ENCODE measurements around the gene HUS1.

DNA sequence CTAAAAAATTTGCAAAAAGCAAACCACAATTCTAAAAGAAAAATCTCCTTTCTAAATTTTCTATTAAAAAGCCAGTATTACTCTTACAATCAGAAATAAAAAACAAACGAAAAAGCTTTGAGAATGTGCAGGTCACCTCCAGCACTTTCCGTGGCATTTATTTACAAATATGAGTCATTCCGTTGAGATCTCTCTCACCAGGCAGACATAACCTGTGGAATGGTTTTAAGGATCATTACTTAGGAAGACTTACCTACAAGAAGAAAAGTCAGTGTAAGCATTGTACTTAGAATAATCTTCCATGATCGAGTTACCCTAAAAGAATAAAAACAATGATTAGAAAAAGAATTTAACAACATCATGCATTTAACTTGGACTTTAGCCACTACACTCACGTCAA is 46.2 kb upstream of the HUS1 start:
- TF ChIP-seq, protein P1, sequence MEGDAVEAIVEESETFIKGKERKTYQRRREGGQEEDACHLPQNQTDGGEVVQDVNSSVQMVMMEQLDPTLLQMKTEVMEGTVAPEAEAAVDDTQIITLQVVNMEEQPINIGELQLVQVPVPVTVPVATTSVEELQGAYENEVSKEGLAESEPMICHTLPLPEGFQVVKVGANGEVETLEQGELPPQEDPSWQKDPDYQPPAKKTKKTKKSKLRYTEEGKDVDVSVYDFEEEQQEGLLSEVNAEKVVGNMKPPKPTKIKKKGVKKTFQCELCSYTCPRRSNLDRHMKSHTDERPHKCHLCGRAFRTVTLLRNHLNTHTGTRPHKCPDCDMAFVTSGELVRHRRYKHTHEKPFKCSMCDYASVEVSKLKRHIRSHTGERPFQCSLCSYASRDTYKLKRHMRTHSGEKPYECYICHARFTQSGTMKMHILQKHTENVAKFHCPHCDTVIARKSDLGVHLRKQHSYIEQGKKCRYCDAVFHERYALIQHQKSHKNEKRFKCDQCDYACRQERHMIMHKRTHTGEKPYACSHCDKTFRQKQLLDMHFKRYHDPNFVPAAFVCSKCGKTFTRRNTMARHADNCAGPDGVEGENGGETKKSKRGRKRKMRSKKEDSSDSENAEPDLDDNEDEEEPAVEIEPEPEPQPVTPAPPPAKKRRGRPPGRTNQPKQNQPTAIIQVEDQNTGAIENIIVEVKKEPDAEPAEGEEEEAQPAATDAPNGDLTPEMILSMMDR (IDR thresholded peaks at IDR 0.05): no peak
- TF ChIP-seq POLR2AphosphoS5 (IDR thresholded peaks at IDR 0.05) (no peak), EP300 (IDR thresholded peaks at IDR 0.05) (no peak), POLR2A (IDR thresholded peaks at IDR 0.05; ENCODE audit: low read depth) (no peak)

Measured in esophagus muscularis mucosa (tissue), 4 donors.